ENCODE results near the gene ORMDL2. TPM values are rescaled to one million over a fixed set of nuclear protein-coding genes. Genes with fewer than 3 reads are reported as not detected.

Gene ORMDL2
- total and polyA plus RNA-seq, 7 donors = 9.1 to 64.6 (median 18.0) TPM

- WGBS, 2 donors = 80 to 82% methylated on average over 4 of the region's 4 CpGs
- TF ChIP-seq, protein P1, sequence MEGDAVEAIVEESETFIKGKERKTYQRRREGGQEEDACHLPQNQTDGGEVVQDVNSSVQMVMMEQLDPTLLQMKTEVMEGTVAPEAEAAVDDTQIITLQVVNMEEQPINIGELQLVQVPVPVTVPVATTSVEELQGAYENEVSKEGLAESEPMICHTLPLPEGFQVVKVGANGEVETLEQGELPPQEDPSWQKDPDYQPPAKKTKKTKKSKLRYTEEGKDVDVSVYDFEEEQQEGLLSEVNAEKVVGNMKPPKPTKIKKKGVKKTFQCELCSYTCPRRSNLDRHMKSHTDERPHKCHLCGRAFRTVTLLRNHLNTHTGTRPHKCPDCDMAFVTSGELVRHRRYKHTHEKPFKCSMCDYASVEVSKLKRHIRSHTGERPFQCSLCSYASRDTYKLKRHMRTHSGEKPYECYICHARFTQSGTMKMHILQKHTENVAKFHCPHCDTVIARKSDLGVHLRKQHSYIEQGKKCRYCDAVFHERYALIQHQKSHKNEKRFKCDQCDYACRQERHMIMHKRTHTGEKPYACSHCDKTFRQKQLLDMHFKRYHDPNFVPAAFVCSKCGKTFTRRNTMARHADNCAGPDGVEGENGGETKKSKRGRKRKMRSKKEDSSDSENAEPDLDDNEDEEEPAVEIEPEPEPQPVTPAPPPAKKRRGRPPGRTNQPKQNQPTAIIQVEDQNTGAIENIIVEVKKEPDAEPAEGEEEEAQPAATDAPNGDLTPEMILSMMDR (IDR thresholded peaks at IDR 0.05) = no peak
- TF ChIP-seq POLR2AphosphoS5 (IDR thresholded peaks at IDR 0.05) (no peak), EP300 (IDR thresholded peaks at IDR 0.05) (no peak), POLR2A (IDR thresholded peaks at IDR 0.05) (no peak)
- no peak for DNase-seq
- Histone ChIP-seq H3K36me3 (peaks cover 6 to 94% (median 38%) of the 10 kb centered on the region in 4 donors), H3K27me3 (no peaks in the 10 kb centered on the region), H3K4me1 (no peaks in the 10 kb centered on the region), H3K9me3 (no peaks in the 10 kb centered on the region), H3K27ac (no peak overlapping the region), H3K4me3 (no peak overlapping the region)
- intact Hi-C loops (cut with DNase I) = loop anchor here (2.0 kb wide), 1 partner anchor 59 kb away; no protein-coding TSS in a partner anchor
Observed at GRCh38 chr12:55797550-55797949, 20.3 kb upstream of the ORMDL2 start.

DNA sequence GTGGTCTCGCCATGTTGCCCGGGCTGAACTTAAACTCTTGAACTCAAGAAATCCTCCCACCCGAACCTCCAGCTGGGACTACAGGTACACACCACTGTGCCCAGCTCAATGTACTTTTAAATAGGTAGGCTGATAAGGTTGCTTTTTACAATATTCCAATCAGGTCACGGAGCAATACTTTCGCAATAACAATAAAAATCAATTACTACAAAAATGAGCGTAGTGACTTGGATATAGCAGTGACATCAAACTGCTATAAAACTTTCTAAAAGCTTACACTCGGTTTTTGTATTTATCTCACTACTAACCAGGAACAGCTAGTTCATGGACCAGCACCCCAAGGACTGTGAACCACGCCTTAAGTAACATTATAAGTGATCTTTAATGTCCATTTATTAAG is 10.9 kb upstream of the ORMDL2 start:
- Histone ChIP-seq H3K27me3 (no peaks in the 10 kb centered on the region), H3K4me1 (peaks cover 0 to 20% (median 3%) of the 10 kb centered on the region in 4 donors), H3K27ac (no peak overlapping the region), H3K36me3 (peaks cover 0 to 33% (median 4%) of the 10 kb centered on the region in 4 donors), H3K9me3 (no peaks in the 10 kb centered on the region), H3K4me3 (no peak overlapping the region)
- TF ChIP-seq POLR2AphosphoS5 (IDR thresholded peaks at IDR 0.05) = no peak
- TF ChIP-seq POLR2A (IDR thresholded peaks at IDR 0.05) = no peak
- TF ChIP-seq, protein P1 (IDR thresholded peaks at IDR 0.05) = no peak
- no peak for TF ChIP-seq EP300 (IDR thresholded peaks at IDR 0.05)
- WGBS, 2 donors = 77 to 93% methylated on average over 8 of the region's 8 CpGs
- intact Hi-C loops (cut with DNase I) = no loop called here
- DNase-seq = no peak

GRCh38 chr12:55809274-55809673 is 8.6 kb upstream of the ORMDL2 start:
- no peak for DNase-seq
- H3K27me3 ChIP-seq = no peaks in the 10 kb centered on the region
- H3K27ac ChIP-seq = no peak overlapping the region
- H3K4me1 ChIP-seq = peaks cover 0 to 31% (median 16%) of the 10 kb centered on the region in 4 donors
- 84 to 93% methylated on average over 5 of the region's 5 CpGs for WGBS, 2 donors
- no peak for TF ChIP-seq EP300 (IDR thresholded peaks at IDR 0.05)
- TF ChIP-seq, protein P1 (IDR thresholded peaks at IDR 0.05) = no peak
- no peak for TF ChIP-seq POLR2A (IDR thresholded peaks at IDR 0.05)
- no peak for TF ChIP-seq POLR2AphosphoS5 (IDR thresholded peaks at IDR 0.05)
- intact Hi-C loops (cut with DNase I) = no loop called here
- no peaks in the 10 kb centered on the region for H3K9me3 ChIP-seq
- no peak overlapping the region for H3K4me3 ChIP-seq
- H3K36me3 ChIP-seq = peaks cover 0 to 35% (median 2%) of the 10 kb centered on the region in 4 donors

DNA sequence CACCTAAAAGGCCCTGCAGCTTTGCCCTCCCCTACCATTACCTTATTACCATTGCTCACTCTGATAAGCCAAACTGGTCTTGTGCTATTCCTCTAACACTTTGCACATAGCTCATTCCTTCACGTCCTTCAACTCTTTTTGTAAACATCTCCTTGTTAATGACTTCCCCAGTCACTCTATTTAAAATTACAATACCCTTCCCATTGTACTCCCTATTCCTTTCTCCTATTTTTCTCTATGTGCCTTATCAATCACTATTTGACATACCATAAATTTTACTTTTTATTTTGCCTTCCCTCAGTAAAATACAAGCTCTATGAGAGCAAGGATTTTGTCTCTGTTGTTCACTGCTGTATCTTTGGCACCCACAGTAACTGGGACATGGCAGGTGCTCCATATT is 5.8 kb upstream of the ORMDL2 start:
- no peak overlapping the region for H3K27ac ChIP-seq
- intact Hi-C loops (cut with DNase I) = no loop called here
- no peaks in the 10 kb centered on the region for H3K27me3 ChIP-seq
- 34 to 50% methylated on average over 1 of the region's 1 CpG for WGBS, 2 donors
- no peak for TF ChIP-seq POLR2AphosphoS5 (IDR thresholded peaks at IDR 0.05)
- TF ChIP-seq, protein P1 (IDR thresholded peaks at IDR 0.05) = no peak
- TF ChIP-seq EP300 (IDR thresholded peaks at IDR 0.05) = no peak
- TF ChIP-seq POLR2A (IDR thresholded peaks at IDR 0.05) = no peak
- H3K9me3 ChIP-seq = no peaks in the 10 kb centered on the region
- H3K36me3 ChIP-seq = peaks cover 0 to 48% (median 5%) of the 10 kb centered on the region in 4 donors
- peaks cover 0 to 44% (median 41%) of the 10 kb centered on the region in 4 donors for H3K4me1 ChIP-seq
- no peak for DNase-seq
- H3K4me3 ChIP-seq = no peak overlapping the region

DNA sequence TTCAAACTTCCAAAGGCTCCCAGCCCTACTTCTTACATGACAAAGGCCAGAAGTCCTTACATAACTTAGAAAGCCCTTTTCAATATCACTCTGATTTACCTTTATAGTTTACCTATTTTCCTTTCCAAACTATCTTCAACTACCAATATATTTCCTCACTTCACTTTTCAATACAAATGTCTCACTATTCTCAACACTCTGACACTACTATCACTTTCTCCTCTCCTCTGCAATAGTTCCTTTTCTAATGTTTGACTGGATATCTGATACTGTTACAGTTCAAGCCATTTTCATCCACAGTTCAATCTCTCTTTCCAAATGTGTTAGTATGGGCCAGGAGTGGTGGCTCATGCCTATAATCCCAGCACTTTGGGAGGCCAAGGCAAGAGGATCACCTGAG is 3.6 kb upstream of the ORMDL2 start:
- Histone ChIP-seq H3K4me3 (no peak overlapping the region), H3K4me1 (peaks cover 0 to 52% (median 48%) of the 10 kb centered on the region in 4 donors), H3K9me3 (no peaks in the 10 kb centered on the region), H3K27ac (no peak overlapping the region), H3K36me3 (peaks cover 0 to 33% (median 3%) of the 10 kb centered on the region in 4 donors), H3K27me3 (no peaks in the 10 kb centered on the region)
- TF ChIP-seq POLR2AphosphoS5 (IDR thresholded peaks at IDR 0.05) = no peak
- TF ChIP-seq POLR2A (IDR thresholded peaks at IDR 0.05) = no peak
- no peak for TF ChIP-seq EP300 (IDR thresholded peaks at IDR 0.05)
- TF ChIP-seq, protein P1 (IDR thresholded peaks at IDR 0.05) = no peak
- intact Hi-C loops (cut with DNase I) = no loop called here
- no peak for DNase-seq

Data from sigmoid colon (tissue), 7 donors.